IMR-90 (cell line): ENCODE data around the gene TECPR2. TPM values are rescaled to one million over a fixed set of nuclear protein-coding genes. Genes with fewer than 3 reads are reported as not detected.
A peak's percentile ranks its signal among the peaks of the same experiment; 100 is the strongest.

Experiments used
- ATAC-seq: fragments of 200-7000 bp; cut with Tn5 transposase; 2 replicates; pipeline ENCODE4 v1.9.1; 2020; ENCODE audit warnings: low read depth, mild to moderate bottlenecking, moderate library complexity
- BruUV-seq: library from RNA; stranded (reverse); fragments of 400-500 nt; replicated peaks from 2 replicates; lab custom pipeline; 2021; lab: Mats Ljungman, UMichigan
- CTCF ChIA-PET: fragments of 300-600 bp; formaldehyde crosslinking; extraction: SDS; loops from one replicate; lab custom pipeline; 2021; ENCODE audit warnings: antibody characterized with exemption; lab: Yijun Ruan, JAX
- POLR2A ChIA-PET: fragments of 300-600 bp; sonication (Branson Sonifier 250); formaldehyde crosslinking; loops from one replicate; lab custom pipeline; 2022; ENCODE audit warnings: antibody characterized with exemption; ENCODE audit not compliant: unreplicated experiment; lab: Charles Lee
- DNase-seq: peaks from one replicate; pipeline ENCODE4 v3.0.0; 2013
- H2AFZ ChIP-seq: replicated peaks from 2 replicates; pipeline ENCODE3; 2013; ENCODE audit warnings: low read length, mild to moderate bottlenecking; ENCODE audit not compliant: poor library complexity
- H2AK5ac ChIP-seq: 2 replicates; pipeline ENCODE4 v1.6.1; 2013; ENCODE audit warnings: low read depth, low read length, inconsistent platforms
- H2AK9ac ChIP-seq: replicated peaks from 2 replicates; pipeline ENCODE3; 2013; ENCODE audit warnings: mild to moderate bottlenecking, low read depth, low read length, moderate library complexity; ENCODE audit not compliant: poor library complexity
- H2BK120ac ChIP-seq: 2 replicates; pipeline ENCODE4 v1.6.1; 2013; ENCODE audit warnings: low read depth, low read length, inconsistent platforms
- H2BK15ac ChIP-seq: 3 replicates; pipeline ENCODE4 v1.6.1; 2013; ENCODE audit warnings: low read depth, low read length, inconsistent platforms
- H2BK20ac ChIP-seq: 2 replicates; pipeline ENCODE4 v1.6.1; 2013; ENCODE audit warnings: low read depth, mild to moderate bottlenecking, inconsistent platforms, low read length, moderate library complexity
- H2BK5ac ChIP-seq: 2 replicates; pipeline ENCODE4 v1.6.1; 2013; ENCODE audit warnings: mild to moderate bottlenecking, low read depth, low read length, inconsistent platforms; ENCODE audit not compliant: poor library complexity, severe bottlenecking
- H3K14ac ChIP-seq: replicated peaks from 2 replicates; pipeline ENCODE4 v1.6.1; 2013; ENCODE audit warnings: low read depth, low read length, inconsistent platforms
- H3K18ac ChIP-seq: 2 replicates; pipeline ENCODE4 v1.6.1; 2013; ENCODE audit warnings: low read depth, low read length, control low read depth
- H3K23ac ChIP-seq: 2 replicates; pipeline ENCODE4 v1.6.1; 2013; ENCODE audit warnings: low read depth, low read length, inconsistent platforms
- H3K27ac ChIP-seq: 2 replicates; pipeline ENCODE4 v1.5.1; 2013; ENCODE audit warnings: mild to moderate bottlenecking, control low read depth, low read length; ENCODE audit not compliant: insufficient read depth
- H3K27me3 ChIP-seq: 2 replicates; pipeline ENCODE4 v1.6.1; 2013; ENCODE audit warnings: low read length; ENCODE audit not compliant: control insufficient read depth, insufficient read depth
- H3K36me3 ChIP-seq: 2 replicates; pipeline ENCODE4 v1.6.1; 2013; ENCODE audit warnings: low read length, mixed read lengths; ENCODE audit not compliant: control insufficient read depth, insufficient read depth
- H3K4ac ChIP-seq: 2 replicates; pipeline ENCODE4 v1.6.1; 2013; ENCODE audit warnings: low read depth, low read length, inconsistent platforms
- H3K4me1 ChIP-seq: 2 replicates; pipeline ENCODE4 v1.6.1; 2013; ENCODE audit warnings: low read length, mixed read lengths; ENCODE audit not compliant: control insufficient read depth, insufficient read depth
- H3K4me2 ChIP-seq: 2 replicates; pipeline ENCODE4 v1.6.1; 2013; ENCODE audit warnings: low read depth, mild to moderate bottlenecking, control low read depth, low read length, moderate library complexity
- H3K4me3 ChIP-seq: 2 replicates; pipeline ENCODE4 v1.5.1; 2013; ENCODE audit warnings: low read depth, mild to moderate bottlenecking, control low read depth, low read length, moderate library complexity; ENCODE audit not compliant: insufficient read depth
- H3K56ac ChIP-seq: 2 replicates; pipeline ENCODE4 v1.6.1; 2013; ENCODE audit warnings: low read length, inconsistent platforms; ENCODE audit not compliant: insufficient read depth; ENCODE audit errors: extremely low read depth
- H3K79me1 ChIP-seq, 2 experiments: 2 replicates each; pipeline ENCODE4 v1.6.1; 2013; ENCODE audit warnings: low read length in 2 of 2, inconsistent platforms in 1 of 2, low read depth in 1 of 2
- H3K9ac ChIP-seq: 2 replicates; pipeline ENCODE4 v1.6.1; 2013; ENCODE audit warnings: low read depth, low read length, control low read depth
- H3K9me1 ChIP-seq: 2 replicates; pipeline ENCODE4 v1.6.1; 2013; ENCODE audit warnings: low read length, inconsistent platforms; ENCODE audit not compliant: insufficient read depth
- H3K9me3 ChIP-seq: 2 replicates; pipeline ENCODE4 v1.6.1; 2013; ENCODE audit warnings: low read length; ENCODE audit not compliant: control insufficient read depth, insufficient read depth
- H4K20me1 ChIP-seq: 2 replicates; pipeline ENCODE4 v1.6.1; 2013; ENCODE audit warnings: low read length, inconsistent platforms; ENCODE audit not compliant: insufficient read depth
- H4K5ac ChIP-seq: 2 replicates; pipeline ENCODE4 v1.6.1; 2013; ENCODE audit warnings: mild to moderate bottlenecking, low read depth, low read length, control low read depth
- H4K8ac ChIP-seq, 2 experiments: 2 replicates each; pipeline ENCODE4 v1.6.1; 2013; ENCODE audit warnings: low read depth in 2 of 2, low read length in 2 of 2, control low read depth in 1 of 2, inconsistent platforms in 1 of 2
- H4K91ac ChIP-seq: 2 replicates; pipeline ENCODE4 v1.6.1; 2013; ENCODE audit warnings: low read depth, low read length, inconsistent platforms; ENCODE audit not compliant: insufficient read depth
- BHLHE40 ChIP-seq: fragments of 150-350 bp; IDR thresholded peaks from 2 replicates; pipeline ENCODE4 v1.6.1; 2016; ENCODE audit warnings: mild to moderate bottlenecking, low read depth, low read length
- MAZ ChIP-seq: IDR thresholded peaks from 2 replicates; pipeline ENCODE4 v1.6.1; 2012; ENCODE audit warnings: low read depth, mild to moderate bottlenecking, low read length, improper control_type of control experiment, moderate library complexity, borderline replicate concordance
- MXI1 ChIP-seq: IDR thresholded peaks from 2 replicates; pipeline ENCODE4 v1.6.1; 2012; ENCODE audit warnings: low read depth, mild to moderate bottlenecking, low read length, moderate library complexity, borderline replicate concordance
- NFE2L2 ChIP-seq: fragments of 150-350 bp; IDR thresholded peaks from 2 replicates; pipeline ENCODE4 v1.6.1; 2016; ENCODE audit warnings: low read depth, mild to moderate bottlenecking, low read length
- RAD21 ChIP-seq: IDR thresholded peaks from 2 replicates; pipeline ENCODE4 v1.6.1; 2012; ENCODE audit warnings: low read length, improper control_type of control experiment
- RFX5 ChIP-seq: IDR thresholded peaks from 2 replicates; pipeline ENCODE4 v1.8.0; 2012; ENCODE audit warnings: low read depth, mild to moderate bottlenecking, low read length, moderate library complexity
- SMC3 ChIP-seq: fragments of 150-350 bp; IDR thresholded peaks from 2 replicates; pipeline ENCODE4 v1.6.1; 2016; ENCODE audit warnings: low read depth, mild to moderate bottlenecking, antibody characterized with exemption, low read length, moderate library complexity
- USF2 ChIP-seq: fragments of 150-350 bp; IDR thresholded peaks from 2 replicates; pipeline ENCODE4 v1.6.1; 2017; ENCODE audit warnings: mild to moderate bottlenecking, antibody characterized with exemption, low read length, low read depth
- WGBS, 2 experiments: methylation state at CpG; one replicate each; pipeline versions ENCODE4 v1.1.5 to v1.1.7; 2013; ENCODE audit warnings: missing lambda C conversion rate in 2 of 2; ENCODE audit not compliant: insufficient read length in 1 of 2; ENCODE audit errors: extremely low coverage in 2 of 2; 5-methylcytosine and 5-hydroxymethylcytosine counted together
- dilution Hi-C: fragments of 300-500 bp; cut with HindIII; formaldehyde crosslinking; loops from one replicate; pipeline ENCODE4 v1.14.3; 2018; ENCODE audit warnings: low sequenced_read_pairs; ENCODE audit not compliant: unreplicated experiment
- in situ Hi-C: fragments of 300-500 bp; cut with MboI; formaldehyde crosslinking; loops from 3 replicates; pipeline ENCODE4 v1.14.3; 2019; ENCODE audit warnings: low sequenced_read_pairs, inconsistent platforms, mixed read lengths
- intact Hi-C: fragments of 100-400 bp; cut with micrococcal nuclease; formaldehyde crosslinking; loops from 2 replicates; pipeline ENCODE4 v1.10.0; 2022
- polyA plus RNA-seq, 3 experiments: library from polyadenylated mRNA; depleted of rRNA; stranded (reverse); fragments of >200 nt; gene quantifications; 2 replicates each; pipeline ENCODE4 v1.2.3, GENCODE V29; 2012; ENCODE audit warnings: low replicate concordance in 1 of 3
- total RNA-seq: library from RNA; depleted of rRNA; stranded (reverse); fragments of >200 nt; gene quantifications from 2 replicates; pipeline ENCODE4 v1.2.3, GENCODE V29; 2012

Gene TECPR2
- total and polyA plus RNA-seq, 2 of the 4 experiments (the other 2 are of a cell fraction) = 9.5 to 11.7 TPM

- TF ChIP-seq SMC3 (no peak), MAZ (no peak), MXI1 (no peak), RFX5 (no peak), RAD21 (no peak), USF2 (no peak), NFE2L2 (no peak), BHLHE40 (no peak)
- ATAC-seq (no peak), DNase-seq (no peak)
- Histone ChIP-seq H2BK120ac (no peak overlapping the region), H2BK15ac (no peak overlapping the region), H3K23ac (no peak overlapping the region), H3K4me2 (no peak overlapping the region), H3K56ac (no peak overlapping the region), H4K8ac (no peak overlapping the region), H2BK5ac (no peak overlapping the region), H3K27me3 (no peaks in the 10 kb centered on the region), H4K91ac (no peak overlapping the region), H3K18ac (no peak overlapping the region), H3K4me3 (no peak overlapping the region), H3K4me1 (no peaks in the 10 kb centered on the region), H2AK9ac (no peak overlapping the region), H3K79me1 (peaks cover 0 to 4% of the 10 kb centered on the region in 2 experiments; a peak in 1 of 4 replicates), H3K14ac (no peak overlapping the region), H3K9me3 (no peaks in the 10 kb centered on the region), H2AFZ (no peak overlapping the region), H2AK5ac (no peak overlapping the region), H3K9ac (no peak overlapping the region), H3K4ac (no peak overlapping the region), H4K20me1 (no peaks in the 10 kb centered on the region), H3K9me1 (no peaks in the 10 kb centered on the region; the same call in 1 of the 2 replicates), H3K36me3 (peaks cover 24% of the 10 kb centered on the region), H3K27ac (no peak overlapping the region), H2BK20ac (no peak overlapping the region), H4K5ac (no peak overlapping the region)
- dilution Hi-C loops = no loop called here
- ChIA-PET POLR2A (no interaction called here), CTCF (interaction anchor here (0.6 kb wide), 1 partner anchor 107 kb away, joined by 4 read pairs; no protein-coding TSS in a partner anchor)
- intact Hi-C loops = no loop called here
- WGBS, 2 experiments = 81% methylated on average over 8 of the region's 23 CpGs; no CpG with 5 or more reads in 1 of the 2 experiments
- TSS peak; percentile 67 for BruUV-seq
- in situ Hi-C loops = no loop called here
These were observed 136.8 kb downstream of the TECPR2 start for GRCh38 chr14:102499401-102500157.
